ENCODE data around the gene RARG.
"Not testable (repeated sequence)": the region's sequence is repeated elsewhere in the genome, so short reads cannot be mapped to it uniquely, and the experiment has no call there.

RARG gene

GRCh38 chr12:53170876-53171724 lies 60.9 kb downstream of the RARG start:
- DNase-seq (ENCODE audit: low read depth in 2 of 2) = no peak

- no peak for DNase-seq (ENCODE audit: low read depth in 2 of 2)
These were observed 61.8 kb downstream of the RARG start for GRCh38 chr12:53170215-53170614.

DNA sequence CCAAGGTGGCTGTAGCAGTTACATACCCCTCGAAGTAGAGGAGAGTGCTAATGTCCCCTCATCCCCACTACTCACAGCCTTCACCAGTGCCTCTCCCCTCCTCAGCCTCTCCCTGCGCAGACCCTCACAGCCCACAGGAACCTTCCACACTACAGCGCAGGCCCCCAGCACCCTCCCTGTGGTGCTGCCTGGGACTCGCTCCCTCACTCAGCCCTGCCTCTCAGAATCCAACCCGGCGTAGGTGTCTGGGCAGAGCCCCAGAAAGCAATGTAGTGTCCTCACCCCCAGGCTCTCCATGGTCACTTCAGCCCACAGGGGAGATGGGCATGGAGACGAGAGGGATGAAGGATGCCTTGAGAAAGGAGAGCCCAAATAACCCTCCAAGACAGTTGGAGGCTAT lies 62.4 kb downstream of the RARG start:
- DNase-seq (ENCODE audit: low read depth in 2 of 2) = no peak

DNA sequence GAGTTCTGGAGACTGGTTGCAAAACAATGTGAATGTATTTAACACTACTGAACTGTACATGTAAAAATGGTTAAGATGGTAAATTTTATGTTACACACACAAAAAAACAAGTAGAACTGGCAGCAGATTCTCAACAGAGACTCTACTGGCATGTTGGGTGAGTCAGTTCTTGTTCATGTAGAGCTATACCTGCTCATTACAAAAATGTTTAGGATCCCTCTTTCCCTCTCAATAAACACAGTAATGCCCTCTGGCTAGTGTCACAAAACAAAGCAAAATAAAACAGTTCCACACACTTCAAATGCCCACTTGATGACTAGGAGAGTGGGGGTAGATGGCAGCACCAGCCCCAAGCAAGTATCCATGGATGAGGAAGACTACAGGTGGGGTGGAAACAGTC lies 65.2 kb downstream of the RARG start:
- DNase-seq (ENCODE audit: low read depth in 2 of 2) = no peak

DNA sequence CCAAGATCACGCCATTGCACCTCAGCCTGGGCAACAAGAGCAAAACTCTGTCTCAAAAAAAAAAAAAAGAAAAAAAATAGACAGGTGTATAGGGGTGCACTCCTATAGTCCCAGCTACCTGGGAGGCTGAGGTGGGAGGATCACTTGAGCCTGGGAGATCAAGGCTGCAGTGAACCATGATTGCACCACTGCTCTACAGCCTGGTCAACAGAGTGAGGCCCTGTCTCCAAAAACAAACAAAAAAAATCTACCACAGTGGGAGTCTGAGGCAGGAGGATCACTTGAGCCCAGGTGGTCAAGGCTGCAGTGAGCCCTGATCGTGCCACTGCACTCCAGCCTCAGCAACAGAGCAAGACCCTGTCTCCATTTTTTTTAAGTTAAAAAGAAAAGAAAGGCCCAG lies 69.0 kb downstream of the RARG start:
- DNase-seq (ENCODE audit: low read depth in 2 of 2) = not testable (repeated sequence)

DNA sequence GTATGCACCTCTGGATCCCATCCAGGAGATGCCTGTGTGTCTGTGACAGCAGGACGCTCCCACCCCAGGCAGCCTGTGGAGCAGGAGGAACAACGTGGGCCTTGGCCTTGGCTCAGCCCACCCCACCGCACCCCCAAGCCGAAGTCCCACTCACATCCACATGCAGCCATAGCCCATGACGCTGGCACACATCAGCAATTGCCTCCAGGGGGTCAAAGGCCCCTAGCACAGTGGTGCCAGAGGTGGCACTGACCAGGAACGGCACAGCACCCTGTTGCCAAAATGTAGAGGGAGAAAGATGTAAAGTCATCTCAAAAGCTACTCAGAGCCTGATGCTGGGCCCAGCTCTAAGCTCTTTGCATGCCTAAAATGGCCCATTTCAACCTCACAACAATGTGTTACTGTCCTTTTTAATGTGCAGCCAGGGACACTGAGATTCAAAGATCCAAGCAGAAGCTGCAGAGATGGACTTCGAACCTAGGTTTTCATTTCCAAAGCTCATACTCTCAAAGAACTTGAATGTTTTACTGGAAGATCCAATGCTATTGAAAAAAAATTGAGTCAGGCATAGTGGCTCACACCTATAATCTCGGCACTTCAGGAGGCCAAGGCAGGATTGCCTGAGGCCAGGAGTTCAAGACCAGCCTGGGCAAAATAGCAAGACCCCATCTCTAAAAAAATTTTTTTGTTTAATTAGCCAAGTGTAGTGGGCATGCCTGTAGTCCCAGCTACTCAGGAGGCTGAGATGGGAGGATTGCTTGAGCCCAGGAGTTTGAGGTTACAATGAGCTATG lies 70.7 kb downstream of the RARG start:
- no peak for DNase-seq (ENCODE audit: low read depth in 2 of 2)

DNA sequence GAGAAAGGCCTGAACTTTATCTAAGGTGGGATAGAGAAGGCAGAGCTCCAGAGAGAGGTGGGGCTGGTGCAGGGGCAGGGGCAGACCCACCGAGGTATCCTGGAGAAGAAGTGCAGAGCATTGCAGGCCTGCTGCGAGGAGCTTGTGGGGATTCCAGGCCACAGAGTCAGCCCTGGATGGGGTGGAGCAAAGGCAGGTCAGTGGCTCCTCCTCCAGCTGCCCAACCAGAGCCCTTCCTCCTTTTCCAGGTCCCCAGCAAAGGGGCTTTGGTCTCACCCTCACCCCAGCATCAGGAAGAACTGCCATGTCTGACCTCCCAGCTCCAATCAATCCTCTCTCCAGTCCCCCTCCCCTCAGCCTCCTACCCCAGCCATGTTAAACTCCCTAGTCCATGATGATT lies 71.3 kb downstream of the RARG start:
- DNase-seq (ENCODE audit: low read depth in 2 of 2) = no peak
